GM18873 (cell line): ENCODE measurements around the gene ANAPC2.

Source experiments
- ATAC-seq: cut with Tn5 transposase; IDR thresholded peaks from one replicate; pipeline ENCODE4 v1.9.1; 2021; ENCODE audit warnings: mild to moderate bottlenecking, moderate library complexity, moderate number of reproducible peaks; ENCODE audit not compliant: unreplicated experiment, low FRiP score

The ANAPC2 gene

GRCh38 chr9:137227853-137228505, 39.6 kb upstream of the ANAPC2 start:
- no peak for ATAC-seq

DNA sequence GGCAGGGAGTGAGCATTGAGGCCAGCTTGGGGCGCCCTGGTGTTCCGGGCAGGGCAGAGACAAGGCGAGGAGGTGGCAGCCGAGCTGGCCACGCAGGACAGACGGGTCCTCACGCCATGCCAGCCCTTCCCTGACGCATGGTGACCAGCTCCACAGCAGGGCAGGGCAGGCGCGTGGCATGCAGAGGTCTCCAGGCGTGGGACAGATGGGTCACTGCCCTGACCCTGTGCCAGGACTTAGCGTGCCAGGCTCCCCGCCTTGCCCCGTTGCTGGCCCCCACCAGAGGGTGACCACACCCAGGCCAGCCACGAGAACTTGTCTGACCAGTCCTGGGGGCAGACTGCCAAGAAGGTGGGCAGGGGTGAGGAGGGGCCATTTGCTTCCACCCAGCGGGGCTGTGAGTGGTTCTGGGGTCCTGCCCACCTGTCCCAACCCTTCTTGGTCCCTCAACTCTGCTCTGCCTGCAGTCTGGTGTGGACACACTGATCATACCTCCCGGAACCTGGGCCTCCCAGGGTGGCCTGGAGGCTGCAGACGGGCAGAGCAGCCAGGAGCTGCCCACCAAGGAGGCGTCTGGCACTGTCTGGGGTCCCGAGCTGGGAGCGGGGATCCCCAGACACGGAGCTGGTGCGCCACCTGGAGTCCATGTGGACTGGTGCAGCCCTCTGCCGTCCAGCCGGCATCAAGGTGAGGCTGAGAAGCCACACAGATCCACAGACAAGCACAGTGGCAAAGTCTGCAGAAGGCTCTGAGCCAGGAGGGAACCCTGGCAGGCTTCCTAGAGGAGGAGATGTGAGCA, 38.9 kb upstream of the ANAPC2 start, which contains the start of gene RNF224:
Gene RNF224 (plus strand): TSS at position 449 of the 799 bp plus-strand sequence. CDS start 834 bp downstream, outside the sequence.
- ATAC-seq = no peak

- ATAC-seq = no peak
Measured at GRCh38 chr9:137226338-137227053, 38.1 kb upstream of the ANAPC2 start.

- no peak for ATAC-seq
Measured at GRCh38 chr9:137225699-137226331, 37.5 kb upstream of the ANAPC2 start.

DNA sequence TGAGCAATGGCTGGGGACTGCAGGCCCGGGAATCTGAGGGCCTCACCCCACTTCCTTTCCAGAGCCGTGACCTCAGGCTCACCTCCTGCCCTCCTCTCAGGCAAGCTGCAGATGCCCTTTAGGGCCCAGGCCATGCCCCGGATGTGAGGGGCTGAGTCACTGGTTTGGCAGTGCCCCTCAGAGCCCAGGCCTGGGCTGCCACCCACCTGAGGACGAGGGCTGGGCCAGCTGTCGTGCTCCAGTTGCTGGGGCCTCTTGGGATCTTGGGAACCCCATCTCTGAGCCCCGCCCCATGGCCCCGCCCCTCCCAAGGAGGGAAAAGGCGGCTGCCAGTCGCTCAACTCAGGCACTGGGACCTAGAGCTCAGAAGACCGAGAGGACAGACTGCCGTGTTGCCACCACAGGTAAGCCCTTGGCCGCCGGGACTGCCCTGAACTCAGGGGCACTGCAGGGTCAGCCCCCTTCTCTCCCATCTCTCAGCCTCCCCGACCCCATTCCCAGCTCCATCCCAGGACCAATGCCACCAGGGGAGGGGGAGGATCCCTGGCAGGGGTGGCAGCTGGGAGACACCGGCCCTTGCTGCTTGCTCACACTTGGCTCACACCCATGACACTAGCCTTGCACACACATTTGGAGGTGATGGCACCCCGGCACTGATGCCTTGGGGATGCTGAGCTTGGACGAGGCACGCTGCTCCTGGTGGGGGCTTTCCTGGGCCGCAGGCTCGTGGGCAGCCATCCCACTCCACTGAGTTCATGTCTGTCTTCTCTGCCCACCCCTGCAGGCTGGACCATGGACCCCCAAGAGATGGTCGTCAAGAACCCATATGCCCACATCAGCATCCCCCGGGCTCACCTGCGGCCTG, 36.7 kb upstream of the ANAPC2 start, which contains the start of gene CYSRT1:
Gene CYSRT1 (plus strand): TSS at position 345 of the 865 bp plus-strand sequence. CDS start 448 bp downstream, at position 793.
- ATAC-seq = no peak

DNA sequence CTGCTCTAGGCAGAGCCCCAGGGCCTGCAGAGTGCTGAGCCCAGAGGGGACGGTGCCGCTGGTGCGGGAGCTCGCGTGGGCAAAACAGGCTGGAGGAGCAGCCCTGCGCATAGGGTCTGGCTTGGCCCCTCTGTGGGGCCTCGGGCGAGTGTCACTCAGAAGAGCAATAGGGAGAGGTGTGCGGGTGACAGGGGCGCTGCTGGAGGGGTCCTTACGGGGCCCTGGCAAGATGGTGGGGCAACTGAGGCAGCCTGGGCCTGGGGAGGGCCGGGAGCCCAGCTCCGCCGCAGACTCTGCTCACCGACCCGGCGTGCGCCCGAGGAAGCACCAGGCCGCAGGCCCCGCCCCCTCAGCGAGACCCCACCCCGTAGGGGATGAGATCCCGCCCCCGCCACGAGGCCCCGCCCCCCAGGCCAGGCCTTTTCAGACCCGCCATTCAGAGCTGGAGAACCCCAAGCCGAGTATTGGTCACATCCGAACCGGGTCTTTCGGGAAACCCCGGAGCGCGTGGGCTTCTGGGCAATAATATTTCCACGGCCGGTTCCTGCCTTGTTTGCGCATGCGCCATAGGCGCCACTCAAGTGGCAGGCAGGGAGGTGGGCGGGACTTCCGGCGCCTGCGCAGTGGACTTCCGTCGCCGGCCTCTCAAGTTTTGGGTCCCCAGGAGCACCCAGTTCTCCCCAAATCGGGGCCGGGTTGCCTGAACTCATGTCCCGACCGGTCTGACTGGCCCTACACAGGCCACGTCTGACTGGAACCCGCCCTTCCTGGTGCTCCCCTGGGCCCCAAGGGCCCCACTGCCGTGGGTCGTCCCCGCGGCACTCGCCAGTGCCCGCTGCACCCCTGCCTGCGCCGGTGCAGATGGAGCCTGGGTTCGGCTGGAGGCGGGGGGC, 35.0 kb upstream of the ANAPC2 start:
- peak; percentile 64 for ATAC-seq

DNA sequence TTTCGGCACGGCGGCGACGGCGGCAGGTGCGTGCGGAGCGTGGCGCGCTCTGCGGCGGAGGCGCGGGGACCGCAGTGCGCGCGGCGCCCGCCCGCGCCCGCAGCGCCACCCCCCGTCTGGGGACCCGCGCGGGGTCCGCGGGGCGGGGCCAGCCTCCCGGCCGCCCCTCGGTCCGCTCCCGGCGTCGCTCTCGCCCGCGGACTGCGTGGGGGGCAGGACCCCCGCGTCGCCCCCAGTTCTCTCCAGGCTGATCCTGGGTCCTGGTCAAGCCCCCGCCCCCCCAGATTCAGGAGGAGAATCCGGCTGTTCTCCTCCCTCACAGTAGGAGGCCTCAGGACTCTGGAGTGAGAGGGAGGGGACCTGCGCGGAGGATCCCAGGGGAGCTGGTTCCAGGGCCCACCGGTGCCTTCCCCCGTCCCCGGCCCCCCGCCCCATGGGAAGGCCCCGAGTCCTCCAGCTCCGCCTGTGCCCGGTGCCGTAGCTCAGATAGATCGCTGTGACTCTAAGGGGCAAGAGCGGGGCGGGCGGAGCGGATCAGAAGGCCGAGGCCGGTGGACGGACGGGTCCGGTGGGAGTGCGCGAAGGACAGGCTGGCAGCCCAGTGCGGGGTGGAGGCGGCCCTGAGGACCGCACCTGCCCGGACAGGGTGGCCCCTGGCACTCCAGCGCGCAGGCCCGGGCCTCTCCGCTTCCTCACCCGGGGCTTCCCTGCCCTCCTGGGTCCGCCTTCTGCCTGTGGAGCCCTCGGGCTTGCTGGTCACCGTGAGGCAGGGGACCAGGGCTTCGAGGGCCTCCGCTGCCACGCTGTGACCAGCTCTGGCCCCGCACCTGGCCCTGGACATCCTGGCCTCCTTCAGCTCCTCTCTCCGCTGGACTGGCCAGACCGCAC, 34.1 kb upstream of the ANAPC2 start, which contains the start of gene RNF208:
Gene RNF208 (minus strand): TSS at position 51 of the 888 bp plus-strand sequence. CDS start 1,028 bp downstream, outside the sequence.
- peak; percentile 2 for ATAC-seq

- no peak for ATAC-seq
Measured at GRCh38 chr9:137221506-137222111, 33.2 kb upstream of the ANAPC2 start.

DNA sequence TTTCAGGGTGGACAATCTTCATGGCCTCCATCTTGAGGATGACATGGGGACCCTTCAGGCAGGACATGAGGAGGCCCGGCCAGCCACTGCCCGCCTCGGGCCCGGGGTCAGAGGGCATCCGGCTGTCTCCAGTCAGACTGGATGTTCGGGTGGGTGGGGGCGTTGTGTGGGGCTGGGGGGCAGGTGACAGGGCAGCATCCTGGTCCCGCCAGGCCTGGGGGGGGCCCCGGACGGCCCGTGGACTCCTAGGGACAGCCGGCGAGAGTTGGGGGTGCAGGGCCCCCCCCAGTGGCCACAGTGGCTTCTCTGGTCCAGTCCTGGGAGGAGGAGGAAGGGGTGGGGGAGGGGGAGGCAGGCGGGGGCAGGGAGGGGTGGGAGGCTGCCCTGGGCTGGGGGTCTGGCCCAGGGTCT, 32.7 kb upstream of the ANAPC2 start:
- no peak for ATAC-seq

- ATAC-seq = no peak
Measured at GRCh38 chr9:137220317-137221094, 32.1 kb upstream of the ANAPC2 start.

DNA sequence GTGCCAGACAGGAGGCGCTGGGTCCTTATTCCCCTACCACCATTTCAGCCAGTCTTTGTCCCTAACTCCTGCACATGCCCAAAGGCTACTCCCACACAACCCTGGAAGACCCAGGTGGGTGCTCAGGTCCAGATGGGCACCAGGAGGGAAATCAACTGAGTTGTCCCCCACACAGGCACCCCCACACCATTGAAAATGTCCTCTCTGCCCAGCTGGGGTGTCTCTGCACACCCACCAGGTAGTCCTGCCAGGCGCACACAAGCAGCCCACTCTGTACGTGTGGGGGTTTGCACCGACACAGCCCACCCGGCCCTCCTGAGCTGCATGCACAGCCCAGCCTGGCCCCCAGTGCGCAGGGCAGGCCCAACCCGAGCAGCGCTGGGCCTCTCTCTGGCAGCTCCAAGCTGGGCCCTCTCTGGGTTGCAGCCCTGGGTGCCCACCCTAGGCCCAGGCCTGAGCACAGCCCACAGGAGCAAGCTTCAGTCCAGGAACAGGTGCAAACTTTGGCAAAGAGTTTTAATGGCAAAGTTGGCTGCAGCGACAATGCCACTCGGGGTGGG, 31.5 kb upstream of the ANAPC2 start:
- ATAC-seq = no peak

GRCh38 chr9:137218754-137219271, 30.5 kb upstream of the ANAPC2 start:
- ATAC-seq = no peak

GRCh38 chr9:137218212-137218753, 29.9 kb upstream of the ANAPC2 start:
- no peak for ATAC-seq

DNA sequence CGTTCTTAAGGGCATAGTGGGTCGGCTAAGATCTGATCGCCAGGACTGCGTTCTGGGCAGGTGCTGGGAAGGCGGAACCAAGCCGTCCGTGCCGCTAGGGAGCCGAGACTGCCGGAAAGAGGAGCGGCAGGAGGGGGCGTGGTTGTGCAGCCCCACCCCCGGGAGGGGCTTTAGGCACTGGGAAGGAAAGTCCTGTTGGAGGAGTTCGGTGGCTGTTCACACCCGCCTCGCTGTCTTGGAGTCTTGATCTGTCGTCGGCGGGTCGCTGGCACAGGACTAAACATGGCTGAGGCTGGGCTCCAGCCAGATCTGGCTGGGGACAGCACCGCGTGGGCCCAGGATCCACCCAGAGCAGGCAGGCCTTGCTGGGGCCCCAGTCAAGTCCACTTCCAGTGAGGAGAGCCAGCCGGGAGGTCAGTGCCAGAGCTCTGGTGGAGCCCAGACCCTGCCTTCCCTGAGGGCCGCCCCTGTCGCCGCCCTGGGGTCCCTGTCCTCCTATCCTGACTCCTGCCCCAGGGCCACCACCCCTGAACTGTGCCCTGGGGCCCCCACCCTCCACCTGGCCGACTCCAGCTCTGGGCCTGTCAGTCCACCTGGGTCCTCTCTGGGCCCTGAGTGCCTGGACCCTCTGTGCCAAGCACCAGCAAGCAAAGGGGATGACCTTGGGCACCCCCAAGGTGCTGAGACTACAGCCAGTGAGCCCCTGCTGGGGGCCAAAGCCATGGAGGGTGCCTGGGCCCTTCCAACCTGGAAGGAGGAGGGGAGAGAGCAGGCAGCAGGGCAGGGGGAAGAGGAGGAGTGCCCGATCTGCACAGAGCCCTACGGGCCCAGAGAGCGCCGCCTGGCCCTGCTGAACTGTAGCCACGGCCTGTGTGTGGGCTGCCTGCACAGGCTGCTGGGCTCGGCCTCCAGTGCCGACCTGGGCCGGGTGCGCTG, 29.2 kb upstream of the ANAPC2 start:
- ATAC-seq = no peak
